Ovary (tissue), 9 donors: ENCODE results near the gene SYPL1. TPM values are rescaled to one million over a fixed set of nuclear protein-coding genes. Genes with fewer than 3 reads are reported as not detected.

Experiments used
- DNase-seq, 5 donors: peaks; one replicate each; pipeline ENCODE4 v3.0.0-alpha.2; 2019 to 2020
- H3K27ac ChIP-seq, 2 donors: fragments of 200-600 bp; one replicate each; pipeline versions ENCODE4 v1.5.1 to v1.8.0; 2019 to 2022
- H3K27me3 ChIP-seq: fragments of 200-600 bp; one replicate; pipeline ENCODE4 v1.8.0; 2022
- H3K36me3 ChIP-seq: fragments of 200-600 bp; sonication (generic); one replicate; pipeline ENCODE4 v1.5.1; 2019
- H3K4me1 ChIP-seq: one replicate; pipeline ENCODE4 v1.8.1; 2013; ENCODE audit warnings: mild to moderate bottlenecking, moderate library complexity; ENCODE audit not compliant: insufficient read depth
- H3K4me3 ChIP-seq: fragments of 200-600 bp; sonication (generic); one replicate; pipeline ENCODE4 v1.5.1; 2017
- H3K9me3 ChIP-seq, 2 donors: fragments of 200-600 bp in 1 of 2; sonication (generic) in 1 of 2; one replicate each; pipeline versions ENCODE4 v1.5.1 to v1.8.1; 2013 to 2019; ENCODE audit warnings: mild to moderate bottlenecking in 1 of 2, moderate library complexity in 1 of 2
- EP300 ChIP-seq: sonication (generic); formaldehyde crosslinking; IDR thresholded peaks from one replicate; pipeline ENCODE4 v1.6.1; 2017; ENCODE audit warnings: antibody characterized with exemption
- POLR2A ChIP-seq: fragments of 450-650 bp; IDR thresholded peaks from one replicate; pipeline ENCODE4 v1.6.1; 2017; ENCODE audit warnings: antibody characterized with exemption, mild to moderate bottlenecking, moderate library complexity
- WGBS, 3 donors: extraction: QIAGEN DNeasy Blood & Tissue Kit in 1 of 3; methylation state at CpG; one replicate each; pipeline versions ENCODE4 v1.1.5 to v1.1.7; 2013 to 2017; 5-methylcytosine and 5-hydroxymethylcytosine counted together
- intact Hi-C, 4 donors: fragments of 100-400 bp; cut with DNase I; formaldehyde crosslinking; loops; one replicate each; pipeline versions ENCODE4 v1.11.0 to v1.15.1; 2022 to 2023
- polyA plus RNA-seq, 2 donors: library from polyadenylated mRNA; stranded (reverse); fragments of 200-250 nt in 1 of 2; fragments of 350-450 nt in 1 of 2; fragmentation: Illumina TruSeq in 1 of 2; extraction: RNeasy Lipid Tissue Mini Kit (QIAGEN cat#74804) in 1 of 2; gene quantifications; one replicate each; pipeline ENCODE4 v1.2.3, GENCODE V29; 2013 to 2014
- total RNA-seq, 7 donors: library from RNA; depleted of rRNA in 2 of 7; stranded (reverse); fragments of >200 nt in 2 of 7; fragmentation: NEBNext Ultra II Directional in 3 of 7; extraction: Animal tissue kit (Norgen Biotek cat#: 25700) in 3 of 7; gene quantifications; one replicate each; pipeline versions ENCODE4 v1.1.0 to v1.2.4, GENCODE V29; 2016 to 2023
- TF ChIP-seq, protein P1 (sequence below), 3 donors: fragments of 450-650 bp in 2 of 3; fragments of 200-600 bp in 1 of 3; IDR thresholded peaks; one replicate each; pipeline versions ENCODE4 v1.5.1 to v1.8.0; 2016 to 2022; ENCODE audit warnings: antibody characterized with exemption in 3 of 3, mild to moderate bottlenecking in 1 of 3
- donor health status: DM: no; HTN: no; CAD: no; lungs with moderate emphysema.
- donor health status: DM: no; HTN: no; CAD: no.
- donor health status: Bipolar disorder and iron deficiency.
- donor health status: DM: yes; HTN: yes; CAD: no.
- donor health status: DM: no; HTN: no; CAD: no.
- donor health status: DM: yes; HTN: yes; CAD: no.

Gene SYPL1
- total and polyA plus RNA-seq, 9 donors = 71.5 to 127 (median 83.5) TPM

DNA sequence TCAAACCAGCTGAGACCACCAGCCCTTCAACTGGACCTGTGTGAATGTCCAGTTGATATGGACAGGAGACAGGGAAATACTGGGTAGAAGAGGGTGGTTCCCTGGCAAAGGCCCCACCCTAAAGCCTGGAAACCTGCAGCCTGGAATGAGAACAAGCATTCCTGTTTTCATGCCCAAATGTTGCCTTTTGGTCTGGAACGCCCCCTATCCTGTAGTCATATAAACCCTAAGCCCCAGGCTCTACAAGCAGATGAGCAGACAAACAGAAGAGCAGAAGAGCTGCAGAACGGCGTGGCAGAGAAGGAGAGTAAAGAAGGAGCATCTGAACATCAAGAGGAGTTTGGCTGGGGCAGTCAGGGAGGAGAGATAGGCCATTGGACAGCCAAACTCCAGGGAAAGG, 38.4 kb downstream of the SYPL1 start:
- no peak for DNase-seq
- TF ChIP-seq POLR2A (no peak), EP300 (no peak)
- TF ChIP-seq, protein P1, sequence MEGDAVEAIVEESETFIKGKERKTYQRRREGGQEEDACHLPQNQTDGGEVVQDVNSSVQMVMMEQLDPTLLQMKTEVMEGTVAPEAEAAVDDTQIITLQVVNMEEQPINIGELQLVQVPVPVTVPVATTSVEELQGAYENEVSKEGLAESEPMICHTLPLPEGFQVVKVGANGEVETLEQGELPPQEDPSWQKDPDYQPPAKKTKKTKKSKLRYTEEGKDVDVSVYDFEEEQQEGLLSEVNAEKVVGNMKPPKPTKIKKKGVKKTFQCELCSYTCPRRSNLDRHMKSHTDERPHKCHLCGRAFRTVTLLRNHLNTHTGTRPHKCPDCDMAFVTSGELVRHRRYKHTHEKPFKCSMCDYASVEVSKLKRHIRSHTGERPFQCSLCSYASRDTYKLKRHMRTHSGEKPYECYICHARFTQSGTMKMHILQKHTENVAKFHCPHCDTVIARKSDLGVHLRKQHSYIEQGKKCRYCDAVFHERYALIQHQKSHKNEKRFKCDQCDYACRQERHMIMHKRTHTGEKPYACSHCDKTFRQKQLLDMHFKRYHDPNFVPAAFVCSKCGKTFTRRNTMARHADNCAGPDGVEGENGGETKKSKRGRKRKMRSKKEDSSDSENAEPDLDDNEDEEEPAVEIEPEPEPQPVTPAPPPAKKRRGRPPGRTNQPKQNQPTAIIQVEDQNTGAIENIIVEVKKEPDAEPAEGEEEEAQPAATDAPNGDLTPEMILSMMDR (IDR thresholded peaks at IDR 0.05) = no peak
- Histone ChIP-seq H3K27ac (no peak overlapping the region), H3K4me3 (no peak overlapping the region), H3K4me1 (no peaks in the 10 kb centered on the region), H3K9me3 (no peaks in the 10 kb centered on the region), H3K36me3 (no peaks in the 10 kb centered on the region), H3K27me3 (no peaks in the 10 kb centered on the region)
- 88 to 95% (median 90%) methylated on average over 3 of the region's 3 CpGs for WGBS, 3 donors
- intact Hi-C loops = no loop called here

DNA sequence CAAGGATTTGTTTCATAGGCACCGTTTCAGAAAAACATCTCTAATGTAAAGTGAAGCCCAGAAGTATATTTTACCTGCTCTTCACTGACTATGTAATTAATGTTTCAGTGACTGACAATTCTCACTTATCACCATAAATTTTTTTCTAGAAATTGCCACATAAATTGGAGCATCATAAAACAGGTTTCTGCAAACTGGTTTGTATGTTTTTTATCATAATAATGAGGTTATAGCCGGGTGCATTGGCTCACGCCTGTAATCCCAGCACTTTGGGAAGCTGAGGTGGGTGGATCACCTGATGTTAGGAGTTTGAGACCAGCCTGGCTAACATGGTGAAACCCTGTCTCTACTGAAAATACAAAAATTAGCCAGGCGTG, 39.4 kb downstream of the SYPL1 start:
- WGBS, 3 donors = 87 to 89% (median 87%) methylated on average over 4 of the region's 4 CpGs
- no peaks in the 10 kb centered on the region for H3K9me3 ChIP-seq
- no peaks in the 10 kb centered on the region for H3K27me3 ChIP-seq
- H3K36me3 ChIP-seq = no peaks in the 10 kb centered on the region
- TF ChIP-seq, protein P1 (IDR thresholded peaks at IDR 0.05) = no peak
- no peak for TF ChIP-seq EP300
- no peak for TF ChIP-seq POLR2A
- DNase-seq = no peak
- H3K27ac ChIP-seq = no peak overlapping the region
- H3K4me3 ChIP-seq = no peak overlapping the region
- intact Hi-C loops = no loop called here
- no peaks in the 10 kb centered on the region for H3K4me1 ChIP-seq

GRCh38 chr7:106071999-106072714, 40.0 kb downstream of the SYPL1 start:
- Histone ChIP-seq H3K36me3 (no peaks in the 10 kb centered on the region), H3K27me3 (no peaks in the 10 kb centered on the region), H3K9me3 (no peaks in the 10 kb centered on the region), H3K4me1 (no peaks in the 10 kb centered on the region), H3K27ac (no peak overlapping the region), H3K4me3 (no peak overlapping the region)
- DNase-seq = no peak
- TF ChIP-seq EP300 (no peak), POLR2A (no peak)
- WGBS, 3 donors = 39 to 42% (median 41%) methylated on average over 9 of the region's 9 CpGs
- intact Hi-C loops = no loop called here

GRCh38 chr7:106071356-106071998, 40.6 kb downstream of the SYPL1 start:
- H3K27me3 ChIP-seq = no peaks in the 10 kb centered on the region
- TF ChIP-seq POLR2A = no peak
- TF ChIP-seq EP300 = no peak
- TF ChIP-seq, protein P1 (IDR thresholded peaks at IDR 0.05) = no peak
- no peak overlapping the region for H3K27ac ChIP-seq
- 88 to 94% (median 90%) methylated on average over 9 of the region's 9 CpGs for WGBS, 3 donors
- DNase-seq = no peak
- no peaks in the 10 kb centered on the region for H3K36me3 ChIP-seq
- intact Hi-C loops = no loop called here
- H3K9me3 ChIP-seq = no peaks in the 10 kb centered on the region
- no peaks in the 10 kb centered on the region for H3K4me1 ChIP-seq
- H3K4me3 ChIP-seq = no peak overlapping the region
